Measurements from ENCODE around the gene FBXO22.
"Not testable (repeated sequence)": the region's sequence is repeated elsewhere in the genome, so short reads cannot be mapped to it uniquely, and the experiment has no call there.

Gene FBXO22

GRCh38 chr15:75952525-75952924 lies 48.8 kb downstream of the FBXO22 start:
- H3K4me1 ChIP-seq = no peaks in the 10 kb centered on the region
- H3K9ac ChIP-seq = no peak overlapping the region
- no peaks in the 10 kb centered on the region for H3K9me3 ChIP-seq
- no peak overlapping the region for H3K4me3 ChIP-seq
- H4K20me1 ChIP-seq = no peaks in the 10 kb centered on the region
- no peak overlapping the region for H3K27ac ChIP-seq
- H3K36me3 ChIP-seq = no peaks in the 10 kb centered on the region
- TF ChIP-seq Cebpa-rat (IDR thresholded peaks at IDR 0.05) = no peak
- no peak overlapping the region for H3K4me2 ChIP-seq
- H3K27me3 ChIP-seq = no peaks in the 10 kb centered on the region

GRCh38 chr15:75955720-75956119 lies 52.0 kb downstream of the FBXO22 start:
- no peaks in the 10 kb centered on the region for H4K20me1 ChIP-seq
- no peaks in the 10 kb centered on the region for H3K4me1 ChIP-seq
- H3K27me3 ChIP-seq = no peaks in the 10 kb centered on the region
- H3K27ac ChIP-seq = no peak overlapping the region
- no peaks in the 10 kb centered on the region for H3K9me3 ChIP-seq
- no peak overlapping the region for H3K4me2 ChIP-seq
- TF ChIP-seq Cebpa-rat (IDR thresholded peaks at IDR 0.05) = no peak
- no peak overlapping the region for H3K4me3 ChIP-seq
- H3K36me3 ChIP-seq = no peaks in the 10 kb centered on the region
- H3K9ac ChIP-seq = no peak overlapping the region

GRCh38 chr15:75961331-75961730 lies 57.7 kb downstream of the FBXO22 start:
- Histone ChIP-seq H3K27ac (no peak overlapping the region), H3K9ac (no peak overlapping the region), H4K20me1 (no peaks in the 10 kb centered on the region), H3K9me3 (no peaks in the 10 kb centered on the region), H3K4me2 (no peak overlapping the region), H3K4me3 (no peak overlapping the region), H3K36me3 (no peaks in the 10 kb centered on the region), H3K4me1 (no peaks in the 10 kb centered on the region), H3K27me3 (no peaks in the 10 kb centered on the region)
- peak; percentile 65; the same call in 1 of the 2 replicates for TF ChIP-seq Cebpa-rat (IDR thresholded peaks at IDR 0.05)

- H3K27me3 ChIP-seq = no peaks in the 10 kb centered on the region
- no peaks in the 10 kb centered on the region for H4K20me1 ChIP-seq
- no peak overlapping the region for H3K4me3 ChIP-seq
- H3K4me1 ChIP-seq = no peaks in the 10 kb centered on the region
- TF ChIP-seq Cebpa-rat (IDR thresholded peaks at IDR 0.05) = no peak
- no peaks in the 10 kb centered on the region for H3K9me3 ChIP-seq
- no peak overlapping the region for H3K4me2 ChIP-seq
- no peak overlapping the region for H3K27ac ChIP-seq
- no peaks in the 10 kb centered on the region for H3K36me3 ChIP-seq
- no peak overlapping the region for H3K9ac ChIP-seq
Measured at GRCh38 chr15:75966073-75966472, 62.4 kb downstream of the FBXO22 start.

- H3K4me2 ChIP-seq, H3K9ac ChIP-seq, H3K27ac ChIP-seq, H4K20me1 ChIP-seq, H3K36me3 ChIP-seq, H3K9me3 ChIP-seq, H3K4me1 ChIP-seq, H3K27me3 ChIP-seq, H3K4me3 ChIP-seq: not testable (repeated sequence)
Measured at GRCh38 chr15:75976766-75977165, 73.1 kb downstream of the FBXO22 start.

- H3K27ac ChIP-seq = no peak overlapping the region
- H3K4me2 ChIP-seq = no peak overlapping the region
- H4K20me1 ChIP-seq = no peaks in the 10 kb centered on the region
- no peak overlapping the region for H3K9ac ChIP-seq
- H3K4me3 ChIP-seq = no peak overlapping the region
- H3K4me1 ChIP-seq = no peaks in the 10 kb centered on the region
- H3K27me3 ChIP-seq = no peaks in the 10 kb centered on the region
- H3K9me3 ChIP-seq = peaks cover 7% of the 10 kb centered on the region; the same call in 1 of the 2 replicates
- no peaks in the 10 kb centered on the region for H3K36me3 ChIP-seq
- no peak for TF ChIP-seq Cebpa-rat (IDR thresholded peaks at IDR 0.05)
Measured at GRCh38 chr15:75981149-75981815, 77.6 kb downstream of the FBXO22 start.

GRCh38 chr15:75982468-75982867 lies 78.8 kb downstream of the FBXO22 start:
- H3K4me3 ChIP-seq = no peak overlapping the region
- TF ChIP-seq Cebpa-rat (IDR thresholded peaks at IDR 0.05) = no peak

GRCh38 chr15:75984706-75985105 lies 81.0 kb downstream of the FBXO22 start:
- not testable (repeated sequence) for H3K9me3 ChIP-seq, H3K4me3 ChIP-seq, H3K4me2 ChIP-seq, H3K27me3 ChIP-seq, H4K20me1 ChIP-seq, H3K27ac ChIP-seq, H3K9ac ChIP-seq, H3K36me3 ChIP-seq
- peaks cover 12% of the 10 kb centered on the region for H3K4me1 ChIP-seq

More at GRCh38 chr15:75982468-75982867, 78.8 kb downstream of the FBXO22 start:
- Histone ChIP-seq H3K27me3 (no peaks in the 10 kb centered on the region), H3K36me3 (no peaks in the 10 kb centered on the region), H4K20me1 (no peaks in the 10 kb centered on the region), H3K9ac (no peak overlapping the region), H3K4me1 (no peaks in the 10 kb centered on the region), H3K4me2 (no peak overlapping the region), H3K27ac (no peak overlapping the region), H3K9me3 (peaks cover under 1% of the 10 kb centered on the region; the same call in 1 of the 2 replicates)

GRCh38 chr15:75985971-75986370 lies 82.3 kb downstream of the FBXO22 start:
- H3K9me3 ChIP-seq = no peaks in the 10 kb centered on the region
- peaks cover 12% of the 10 kb centered on the region for H3K4me1 ChIP-seq
- no peaks in the 10 kb centered on the region for H3K27me3 ChIP-seq
- no peak overlapping the region for H3K27ac ChIP-seq
- no peaks in the 10 kb centered on the region for H4K20me1 ChIP-seq
- no peak overlapping the region for H3K9ac ChIP-seq
- H3K4me2 ChIP-seq = no peak overlapping the region
- H3K36me3 ChIP-seq = no peaks in the 10 kb centered on the region
- H3K4me3 ChIP-seq = no peak overlapping the region
- TF ChIP-seq Cebpa-rat (IDR thresholded peaks at IDR 0.05) = no peak

- Histone ChIP-seq H3K36me3 (no peaks in the 10 kb centered on the region), H3K27me3 (no peaks in the 10 kb centered on the region), H3K27ac (no peak overlapping the region), H3K4me3 (no peak overlapping the region), H3K9ac (no peak overlapping the region), H3K9me3 (peaks cover 8% of the 10 kb centered on the region; the same call in 1 of the 2 replicates), H4K20me1 (no peaks in the 10 kb centered on the region), H3K4me1 (peaks cover 12% of the 10 kb centered on the region), H3K4me2 (peak overlapping the region; percentile 48)
- no peak for TF ChIP-seq Cebpa-rat (IDR thresholded peaks at IDR 0.05)
Measured at GRCh38 chr15:75989045-75989444, 85.4 kb downstream of the FBXO22 start.

- Histone ChIP-seq H3K4me3 (no peak overlapping the region), H4K20me1 (no peaks in the 10 kb centered on the region), H3K9ac (no peak overlapping the region), H3K27me3 (no peaks in the 10 kb centered on the region), H3K4me1 (peaks cover 12% of the 10 kb centered on the region), H3K9me3 (peaks cover 10% of the 10 kb centered on the region; the same call in 1 of the 2 replicates), H3K4me2 (no peak overlapping the region), H3K36me3 (no peaks in the 10 kb centered on the region), H3K27ac (no peak overlapping the region)
- TF ChIP-seq Cebpa-rat (IDR thresholded peaks at IDR 0.05) = no peak
Measured at GRCh38 chr15:75989875-75990274, 86.2 kb downstream of the FBXO22 start.
